HT1080 (cell line): Measurements from ENCODE around the gene PCDHA6. TPM values are rescaled to one million over a fixed set of nuclear protein-coding genes. Genes with fewer than 3 reads are reported as not detected.
"Not testable (repeated sequence)": the region's sequence is repeated elsewhere in the genome, so short reads cannot be mapped to it uniquely, and the experiment has no call there.

Source experiments
- DNase-seq: peaks from one replicate; pipeline ENCODE4 v3.0.0-alpha.2; 2015; ENCODE audit warnings: low read depth
- total RNA-seq: library from RNA; depleted of rRNA; stranded (reverse); fragments of >200 nt; shearing (Covaris generic); gene quantifications from 2 replicates; pipeline ENCODE4 v1.2.3, GENCODE V29; 2014

The PCDHA6 gene
- total RNA-seq, 1 experiment from 2014 or later, result 0.03 TPM

DNA sequence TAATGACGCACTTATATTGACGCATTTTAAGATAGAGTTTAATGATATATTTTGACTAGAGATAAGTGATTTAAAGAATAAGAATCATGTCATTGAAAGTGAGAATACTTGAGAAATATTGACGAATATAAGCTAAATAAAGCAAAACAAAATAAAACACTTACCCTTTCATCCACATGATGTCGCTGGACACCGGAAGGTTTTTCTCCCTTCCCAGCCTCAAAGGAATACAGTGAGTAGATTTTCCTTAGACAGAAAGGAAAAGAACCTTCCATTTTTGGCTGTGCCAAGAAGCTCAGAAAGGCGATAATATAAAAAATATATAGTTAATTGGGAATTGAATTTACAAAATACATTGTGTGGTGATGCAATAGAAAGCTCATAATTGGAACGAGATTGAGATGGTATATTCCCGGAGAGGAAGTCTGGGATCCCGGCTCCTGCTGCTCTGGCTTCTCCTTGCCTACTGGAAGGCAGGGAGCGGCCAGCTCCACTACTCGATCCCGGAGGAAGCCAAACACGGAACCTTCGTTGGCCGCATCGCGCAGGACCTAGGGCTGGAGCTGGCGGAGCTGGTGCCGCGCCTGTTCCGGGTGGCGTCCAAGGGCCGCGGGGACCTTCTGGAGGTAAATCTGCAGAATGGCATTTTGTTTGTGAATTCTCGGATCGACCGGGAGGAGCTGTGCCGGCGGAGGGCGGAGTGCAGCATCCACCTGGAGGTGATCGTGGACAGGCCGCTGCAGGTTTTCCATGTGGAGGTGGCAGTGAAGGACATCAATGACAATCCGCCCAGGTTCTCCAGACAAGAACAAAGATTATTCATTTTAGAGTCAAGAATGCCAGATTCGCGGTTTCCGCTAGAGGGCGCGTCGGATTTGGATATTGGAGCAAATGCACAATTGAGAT lies 6.1 kb upstream of the PCDHA6 start, which contains the start of gene PCDHA5:
Gene PCDHA5, plus strand, starts transcription at position 239 of the 906 bp plus-strand sequence.
- peak; percentile 26 for DNase-seq

DNA sequence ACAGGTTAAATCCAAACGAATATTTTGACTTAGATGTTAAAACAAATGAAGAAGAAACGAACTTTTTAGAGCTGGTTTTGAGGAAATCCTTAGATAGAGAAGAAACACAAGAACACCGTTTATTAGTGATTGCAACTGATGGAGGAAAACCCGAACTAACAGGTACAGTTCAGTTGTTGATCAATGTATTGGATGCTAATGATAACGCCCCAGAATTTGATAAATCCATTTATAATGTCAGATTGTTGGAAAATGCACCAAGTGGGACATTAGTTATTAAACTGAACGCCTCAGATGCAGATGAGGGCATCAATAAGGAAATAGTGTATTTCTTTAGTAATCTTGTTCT lies 5.5 kb upstream of the PCDHA6 start:
- no peak for DNase-seq

DNA sequence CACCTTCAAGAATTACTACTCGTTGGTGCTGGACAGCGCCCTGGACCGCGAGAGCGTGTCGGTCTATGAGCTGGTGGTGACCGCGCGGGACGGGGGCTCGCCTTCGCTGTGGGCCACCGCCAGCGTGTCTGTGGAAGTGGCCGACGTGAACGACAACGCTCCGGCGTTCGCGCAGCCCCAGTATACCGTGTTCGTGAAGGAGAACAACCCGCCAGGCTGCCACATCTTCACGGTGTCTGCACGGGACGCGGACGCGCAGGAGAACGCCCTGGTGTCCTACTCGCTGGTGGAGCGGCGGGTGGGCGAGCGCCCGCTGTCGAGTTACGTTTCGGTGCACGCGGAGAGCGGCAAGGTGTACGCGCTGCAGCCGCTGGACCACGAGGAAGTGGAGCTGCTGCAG lies 4.8 kb upstream of the PCDHA6 start:
- not testable (repeated sequence) for DNase-seq

DNA sequence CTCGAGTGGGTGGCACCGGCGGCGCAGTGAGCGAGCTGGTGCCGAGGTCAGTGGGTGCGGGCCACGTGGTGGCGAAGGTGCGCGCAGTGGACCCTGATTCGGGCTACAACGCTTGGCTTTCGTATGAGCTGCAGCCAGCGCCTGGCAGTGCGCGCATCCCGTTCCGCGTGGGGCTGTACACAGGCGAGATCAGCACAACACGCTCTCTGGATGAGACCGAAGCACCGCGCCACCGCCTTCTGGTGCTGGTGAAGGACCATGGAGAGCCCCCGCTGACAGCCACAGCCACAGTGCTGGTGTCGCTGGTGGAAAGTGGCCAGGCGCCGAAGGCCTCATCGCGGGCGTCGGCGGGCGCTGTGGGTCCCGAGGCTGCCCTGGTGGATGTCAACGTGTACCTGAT lies 4.3 kb upstream of the PCDHA6 start:
- DNase-seq, result no peak

DNA sequence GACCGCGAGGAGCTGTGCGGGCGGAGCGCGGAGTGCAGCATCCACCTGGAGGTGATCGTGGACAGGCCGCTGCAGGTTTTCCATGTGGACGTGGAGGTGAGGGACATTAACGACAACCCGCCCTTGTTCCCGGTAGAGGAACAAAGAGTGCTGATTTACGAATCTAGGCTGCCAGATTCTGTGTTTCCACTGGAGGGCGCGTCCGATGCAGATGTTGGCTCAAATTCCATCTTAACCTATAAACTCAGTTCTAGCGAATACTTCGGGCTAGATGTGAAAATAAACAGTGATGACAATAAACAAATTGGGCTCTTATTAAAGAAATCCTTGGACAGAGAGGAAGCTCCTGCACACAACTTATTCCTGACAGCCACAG lies 590 bp downstream of the PCDHA6 start:
- DNase-seq, result no peak

DNA sequence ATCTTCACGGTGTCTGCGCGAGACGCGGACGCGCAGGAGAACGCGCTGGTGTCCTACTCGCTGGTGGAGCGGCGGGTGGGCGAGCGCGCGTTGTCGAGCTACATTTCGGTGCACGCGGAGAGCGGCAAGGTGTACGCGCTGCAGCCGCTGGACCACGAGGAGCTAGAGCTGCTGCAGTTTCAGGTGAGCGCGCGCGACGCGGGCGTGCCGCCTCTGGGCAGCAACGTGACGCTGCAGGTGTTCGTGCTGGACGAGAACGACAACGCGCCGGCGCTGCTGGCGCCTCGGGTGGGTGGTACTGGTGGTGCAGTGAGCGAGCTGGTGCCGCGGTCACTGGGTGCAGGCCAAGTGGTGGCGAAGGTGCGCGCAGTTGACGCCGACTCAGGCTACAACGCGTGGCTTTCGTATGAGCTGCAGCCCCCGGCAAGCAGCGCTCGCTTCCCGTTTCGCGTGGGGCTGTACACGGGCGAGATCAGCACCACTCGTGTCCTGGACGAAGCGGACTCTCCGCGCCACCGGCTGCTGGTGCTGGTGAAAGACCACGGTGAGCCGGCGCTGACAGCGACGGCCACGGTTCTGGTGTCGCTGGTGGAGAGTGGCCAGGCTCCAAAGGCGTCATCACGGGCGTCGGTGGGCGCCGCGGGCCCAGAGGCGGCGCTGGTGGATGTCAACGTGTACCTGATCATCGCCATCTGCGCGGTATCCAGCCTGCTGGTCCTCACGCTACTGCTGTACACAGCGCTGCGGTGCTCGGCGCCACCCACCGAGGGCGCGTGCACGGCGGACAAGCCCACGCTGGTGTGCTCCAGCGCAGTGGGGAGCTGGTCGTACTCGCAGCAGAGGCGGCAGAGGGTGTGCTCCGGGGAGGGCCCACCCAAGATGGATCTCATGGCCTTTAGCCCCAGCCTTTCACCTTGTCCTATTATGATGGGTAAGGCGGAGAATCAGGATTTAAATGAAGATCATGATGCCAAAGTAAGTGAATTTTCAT lies 2.0 kb downstream of the PCDHA6 start:
- DNase-seq, result not testable (repeated sequence)

DNA sequence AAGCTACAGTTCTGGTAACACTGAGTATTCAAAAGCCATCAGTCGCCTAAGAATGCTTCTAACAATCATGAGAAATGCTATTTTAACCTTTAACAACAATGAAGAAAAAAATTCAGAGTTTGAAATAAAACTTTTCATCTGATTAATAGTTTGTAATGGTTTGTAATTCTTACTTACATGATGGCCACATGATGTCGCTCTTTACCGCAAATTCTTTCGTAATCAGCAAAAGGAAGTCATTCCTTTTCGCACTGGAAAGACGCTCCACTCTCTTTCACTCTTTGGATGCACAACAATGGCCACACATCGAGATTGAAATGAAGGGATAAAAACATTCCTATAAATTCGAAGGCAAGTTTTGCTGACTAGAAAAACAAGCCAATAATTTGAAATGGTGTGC lies 6.2 kb downstream of the PCDHA6 start, which contains the start of gene PCDHA7:
Gene PCDHA7, plus strand, starts transcription at position 277 of the 400 bp plus-strand sequence. Its CDS starts 115 bp downstream, at position 392.
- no peak for DNase-seq

DNA sequence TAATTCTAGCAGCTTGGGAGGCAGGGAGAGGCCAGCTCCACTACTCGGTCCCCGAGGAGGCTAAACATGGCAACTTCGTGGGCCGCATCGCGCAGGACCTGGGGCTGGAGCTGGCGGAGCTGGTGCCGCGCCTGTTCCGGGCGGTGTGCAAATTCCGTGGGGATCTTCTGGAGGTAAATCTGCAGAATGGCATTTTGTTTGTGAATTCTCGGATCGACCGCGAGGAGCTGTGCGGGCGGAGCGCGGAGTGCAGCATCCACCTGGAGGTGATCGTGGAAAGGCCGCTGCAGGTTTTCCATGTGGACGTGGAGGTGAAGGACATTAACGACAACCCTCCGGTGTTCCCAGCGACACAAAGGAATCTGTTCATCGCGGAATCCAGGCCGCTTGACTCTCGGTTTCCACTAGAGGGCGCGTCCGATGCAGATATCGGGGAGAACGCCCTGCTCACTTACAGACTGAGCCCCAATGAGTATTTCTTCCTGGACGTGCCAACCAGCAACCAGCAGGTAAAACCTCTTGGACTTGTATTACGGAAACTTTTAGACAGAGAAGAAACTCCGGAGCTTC lies 6.8 kb downstream of the PCDHA6 start:
- not testable (repeated sequence) for DNase-seq

DNA sequence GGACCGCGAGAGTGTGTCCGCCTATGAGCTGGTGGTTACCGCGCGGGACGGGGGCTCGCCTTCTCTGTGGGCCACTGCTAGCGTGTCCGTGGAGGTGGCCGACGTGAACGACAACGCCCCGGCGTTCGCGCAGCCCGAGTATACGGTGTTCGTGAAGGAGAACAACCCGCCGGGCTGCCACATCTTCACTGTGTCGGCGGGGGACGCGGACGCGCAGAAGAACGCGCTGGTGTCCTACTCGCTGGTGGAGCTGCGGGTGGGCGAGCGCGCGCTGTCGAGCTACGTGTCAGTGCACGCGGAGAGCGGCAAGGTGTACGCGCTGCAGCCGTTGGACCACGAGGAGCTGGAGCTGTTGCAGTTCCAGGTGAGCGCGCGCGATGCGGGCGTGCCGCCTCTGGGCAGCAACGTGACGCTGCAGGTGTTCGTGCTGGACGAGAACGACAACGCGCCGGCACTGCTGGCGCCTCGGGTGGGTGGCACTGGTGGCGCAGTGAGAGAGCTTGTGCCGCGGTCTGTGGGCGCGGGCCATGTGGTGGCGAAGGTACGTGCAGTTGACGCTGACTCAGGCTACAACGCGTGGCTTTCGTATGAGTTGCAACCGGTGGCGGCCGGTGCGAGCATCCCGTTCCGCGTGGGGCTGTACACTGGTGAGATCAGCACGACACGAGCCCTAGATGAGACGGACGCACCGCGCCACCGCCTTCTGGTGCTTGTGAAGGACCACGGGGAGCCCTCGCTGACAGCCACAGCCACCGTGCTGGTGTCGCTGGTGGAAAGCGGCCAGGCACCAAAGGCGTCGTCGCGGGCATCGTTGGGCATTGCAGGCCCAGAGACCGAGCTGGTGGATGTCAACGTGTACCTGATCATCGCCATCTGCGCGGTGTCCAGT lies 8.1 kb downstream of the PCDHA6 start:
- no peak for DNase-seq

DNA sequence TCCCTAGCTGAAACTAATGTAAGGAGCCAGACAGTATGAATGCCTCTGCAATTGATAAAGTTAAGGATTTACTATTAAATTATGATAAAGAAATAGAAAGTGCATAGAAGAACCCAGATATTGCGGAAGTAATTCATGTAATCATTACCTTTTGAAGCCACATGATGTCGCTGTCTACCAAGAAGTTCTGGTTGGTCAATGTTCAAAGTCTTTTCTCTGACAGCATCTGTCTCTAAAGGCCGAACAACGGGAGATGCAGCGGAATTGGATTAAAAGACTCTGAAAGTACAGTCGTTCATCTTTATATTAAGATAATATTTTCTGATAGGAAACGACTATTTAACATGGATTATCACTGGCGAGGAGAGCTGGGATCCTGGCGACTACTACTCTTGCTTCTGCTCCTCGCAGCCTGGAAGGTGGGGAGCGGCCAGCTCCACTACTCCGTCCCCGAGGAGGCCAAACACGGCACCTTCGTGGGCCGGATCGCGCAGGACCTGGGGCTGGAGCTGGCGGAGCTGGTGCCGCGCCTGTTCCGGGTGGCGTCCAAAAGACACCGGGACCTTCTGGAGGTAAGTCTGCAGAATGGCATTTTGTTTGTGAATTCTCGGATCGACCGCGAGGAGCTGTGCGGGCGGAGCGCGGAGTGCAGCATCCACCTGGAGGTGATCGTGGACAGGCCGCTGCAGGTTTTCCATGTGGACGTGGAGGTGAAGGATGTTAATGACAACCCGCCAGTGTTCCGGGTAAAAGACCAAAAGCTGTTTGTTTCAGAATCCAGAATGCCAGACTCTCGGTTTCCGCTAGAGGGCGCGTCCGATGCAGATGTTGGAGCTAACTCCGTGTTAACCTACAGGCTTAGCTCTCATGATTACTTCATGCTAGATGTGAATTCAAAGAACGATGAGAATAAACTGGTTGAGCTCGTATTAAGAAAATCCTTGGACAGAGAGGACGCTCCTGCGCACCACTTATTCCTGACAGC lies 13.5 kb downstream of the PCDHA6 start, which contains the start of gene PCDHA8:
Gene PCDHA8, plus strand, starts transcription at position 210 of the 985 bp plus-strand sequence. Its CDS starts 135 bp downstream, at position 345.
- no peak for DNase-seq

DNA sequence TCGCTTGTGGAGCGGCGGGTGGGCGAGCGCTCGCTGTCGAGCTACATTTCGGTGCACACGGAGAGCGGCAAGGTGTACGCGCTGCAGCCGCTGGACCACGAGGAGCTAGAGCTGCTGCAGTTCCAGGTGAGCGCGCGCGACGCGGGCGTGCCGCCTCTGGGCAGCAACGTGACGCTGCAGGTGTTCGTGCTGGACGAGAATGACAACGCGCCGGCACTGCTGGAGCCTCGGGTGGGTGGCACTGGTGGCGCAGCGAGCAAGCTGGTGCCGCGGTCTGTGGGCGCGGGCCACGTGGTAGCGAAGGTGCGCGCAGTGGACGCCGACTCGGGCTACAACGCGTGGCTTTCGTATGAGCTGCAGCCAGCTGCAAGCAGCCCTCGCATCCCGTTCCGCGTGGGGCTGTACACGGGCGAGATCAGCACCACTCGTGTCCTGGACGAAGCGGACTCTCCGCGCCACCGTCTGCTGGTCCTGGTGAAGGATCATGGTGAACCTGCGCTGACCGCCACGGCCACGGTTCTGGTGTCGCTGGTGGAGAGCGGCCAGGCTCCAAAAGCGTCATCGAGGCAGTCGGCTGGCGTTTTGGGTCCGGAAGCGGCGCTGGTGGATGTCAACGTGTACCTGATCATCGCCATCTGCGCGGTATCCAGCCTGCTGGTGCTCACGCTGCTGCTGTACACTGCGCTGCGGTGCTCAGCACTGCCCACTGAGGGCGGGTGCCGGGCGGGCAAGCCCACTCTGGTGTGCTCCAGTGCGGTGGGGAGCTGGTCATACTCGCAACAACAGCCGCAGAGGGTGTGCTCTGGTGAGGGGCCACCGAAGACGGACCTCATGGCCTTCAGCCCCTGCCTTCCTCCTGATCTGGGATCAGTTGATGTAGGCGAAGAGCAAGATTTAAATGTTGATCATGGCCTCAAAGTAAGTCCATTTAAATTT lies 15.3 kb downstream of the PCDHA6 start:
- DNase-seq, result no peak

DNA sequence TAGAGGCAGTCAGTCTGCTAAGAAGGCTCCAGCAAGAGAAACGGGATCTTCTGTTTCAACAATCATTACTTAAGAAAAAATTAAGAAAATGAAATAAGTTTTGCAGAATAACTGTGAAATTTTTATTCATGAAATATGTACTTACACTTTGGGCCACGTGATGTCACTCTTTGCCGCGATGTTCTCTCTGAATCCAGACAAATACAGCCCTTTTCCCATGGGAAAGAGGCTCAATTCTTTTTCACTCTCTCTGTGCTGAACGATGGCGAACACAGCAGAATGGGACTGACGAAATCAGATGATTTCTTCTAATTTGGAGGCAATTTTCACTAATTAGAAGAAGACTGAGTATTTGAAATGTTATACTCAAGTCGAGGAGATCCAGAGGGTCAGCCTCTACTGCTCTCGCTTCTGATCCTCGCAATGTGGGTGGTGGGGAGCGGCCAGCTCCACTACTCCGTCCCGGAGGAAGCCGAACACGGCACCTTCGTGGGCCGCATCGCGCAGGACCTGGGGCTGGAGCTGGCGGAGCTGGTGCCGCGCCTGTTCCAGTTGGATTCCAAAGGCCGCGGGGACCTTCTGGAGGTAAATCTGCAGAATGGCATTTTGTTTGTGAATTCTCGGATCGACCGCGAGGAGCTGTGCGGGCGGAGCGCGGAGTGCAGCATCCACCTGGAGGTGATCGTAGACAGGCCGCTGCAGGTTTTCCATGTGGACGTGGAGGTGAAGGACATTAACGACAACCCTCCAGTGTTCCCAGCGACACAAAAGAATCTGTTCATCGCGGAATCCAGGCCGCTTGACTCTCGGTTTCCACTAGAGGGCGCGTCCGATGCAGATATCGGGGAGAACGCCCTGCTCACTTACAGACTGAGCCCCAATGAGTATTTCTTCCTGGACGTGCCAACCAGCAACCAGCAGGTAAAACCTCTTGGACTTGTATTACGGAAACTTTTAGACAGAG lies 20.7 kb downstream of the PCDHA6 start, which contains the start of gene PCDHA9:
Gene PCDHA9, plus strand, starts transcription at position 244 of the 964 bp plus-strand sequence. Its CDS starts 114 bp downstream, at position 358.
- DNase-seq, result not testable (repeated sequence)

DNA sequence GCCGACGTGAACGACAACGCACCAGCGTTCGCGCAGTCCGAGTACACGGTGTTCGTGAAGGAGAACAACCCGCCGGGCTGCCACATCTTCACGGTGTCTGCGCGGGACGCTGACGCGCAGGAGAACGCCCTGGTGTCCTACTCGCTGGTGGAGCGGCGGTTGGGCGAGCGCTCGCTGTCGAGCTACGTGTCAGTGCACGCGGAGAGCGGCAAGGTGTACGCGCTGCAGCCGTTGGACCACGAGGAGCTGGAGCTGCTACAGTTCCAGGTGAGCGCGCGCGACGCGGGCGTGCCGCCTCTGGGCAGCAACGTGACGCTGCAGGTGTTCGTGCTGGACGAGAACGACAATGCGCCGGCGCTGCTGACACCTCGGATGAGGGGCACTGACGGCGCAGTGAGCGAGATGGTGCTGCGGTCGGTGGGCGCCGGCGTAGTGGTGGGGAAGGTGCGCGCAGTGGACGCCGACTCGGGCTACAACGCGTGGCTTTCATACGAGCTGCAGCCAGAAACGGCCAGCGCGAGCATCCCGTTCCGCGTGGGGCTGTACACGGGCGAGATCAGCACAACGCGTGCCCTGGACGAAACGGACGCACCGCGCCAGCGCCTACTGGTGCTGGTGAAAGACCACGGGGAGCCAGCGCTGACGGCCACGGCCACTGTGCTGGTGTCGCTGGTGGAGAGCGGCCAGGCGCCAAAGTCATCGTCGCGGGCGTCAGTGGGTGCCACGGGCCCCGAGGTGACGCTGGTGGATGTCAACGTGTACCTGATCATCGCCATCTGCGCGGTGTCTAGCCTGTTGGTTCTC lies 22.3 kb downstream of the PCDHA6 start:
- not testable (repeated sequence) for DNase-seq

DNA sequence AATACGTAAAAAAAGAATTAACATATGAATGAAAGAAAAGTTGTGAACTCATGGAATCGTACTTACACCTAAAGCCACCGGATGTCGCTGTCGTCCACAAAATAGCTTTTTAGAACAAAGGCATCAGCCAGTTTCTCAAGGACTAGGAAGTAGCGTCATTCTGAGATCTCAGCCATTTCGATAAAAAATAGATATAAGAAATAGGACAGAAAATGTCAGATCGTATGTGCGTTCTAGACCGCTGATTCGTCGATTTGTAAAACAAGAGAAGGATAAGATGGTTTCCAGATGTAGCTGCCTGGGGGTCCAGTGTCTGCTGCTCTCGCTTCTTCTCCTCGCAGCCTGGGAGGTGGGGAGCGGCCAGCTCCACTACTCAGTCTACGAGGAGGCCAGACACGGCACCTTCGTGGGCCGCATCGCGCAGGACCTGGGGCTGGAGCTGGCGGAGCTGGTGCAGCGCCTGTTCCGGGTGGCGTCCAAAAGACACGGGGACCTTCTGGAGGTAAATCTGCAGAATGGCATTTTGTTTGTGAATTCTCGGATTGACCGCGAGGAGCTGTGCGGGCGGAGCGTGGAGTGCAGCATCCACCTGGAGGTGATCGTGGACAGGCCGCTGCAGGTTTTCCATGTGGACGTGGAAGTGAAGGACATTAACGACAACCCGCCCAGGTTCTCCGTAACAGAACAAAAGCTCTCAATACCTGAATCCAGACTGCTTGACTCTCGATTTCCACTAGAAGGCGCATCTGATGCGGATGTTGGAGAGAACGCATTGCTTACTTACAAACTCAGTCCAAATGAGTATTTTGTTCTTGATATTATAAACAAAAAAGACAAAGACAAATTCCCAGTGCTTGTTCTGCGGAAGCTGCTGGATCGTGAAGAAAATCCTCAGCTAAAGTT lies 28.3 kb downstream of the PCDHA6 start, which contains the start of gene PCDHA10:
Gene PCDHA10, plus strand, starts transcription at position 126 of the 903 bp plus-strand sequence. Its CDS starts 152 bp downstream, at position 278.
- no peak for DNase-seq
